Activated gamma-delta T cell treated with anti-CD3 and anti-CD28 coated beads, Interleukin-2, amount 50 U/mL, for 16 hours (primary cell): ENCODE data around the gene MIA3.
"Not testable (repeated sequence)": the region's sequence is repeated elsewhere in the genome, so short reads cannot be mapped to it uniquely, and the experiment has no call there.

Experiments used
- DNase-seq: peaks from one replicate; pipeline ENCODE4 v3.0.0-alpha.2; 2020; ENCODE audit warnings: low read depth

MIA3 gene

DNA sequence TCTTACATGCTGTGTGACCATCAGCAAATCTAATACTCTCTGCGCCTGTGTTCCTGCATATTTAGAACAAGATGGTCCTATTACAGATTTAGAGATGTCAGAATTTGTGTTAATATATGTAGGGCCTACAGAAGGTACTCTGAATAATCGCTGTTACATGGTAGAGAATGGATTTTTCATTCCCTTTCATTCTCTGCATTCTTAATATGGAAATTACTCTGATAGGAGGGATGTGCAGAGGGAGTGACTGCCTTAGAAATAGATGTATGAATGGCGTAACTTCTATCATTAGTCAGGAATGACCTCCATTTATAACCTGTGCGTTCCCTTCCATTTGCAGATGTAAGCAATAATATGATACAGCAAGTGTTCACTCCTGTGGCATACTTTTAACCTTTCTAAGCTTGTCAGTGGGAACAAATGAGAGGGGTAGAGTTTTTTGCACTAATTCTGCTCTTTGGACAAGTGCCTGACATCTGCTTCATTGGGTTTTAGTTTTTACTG, 45.6 kb downstream of the MIA3 start:
- DNase-seq = no peak

DNA sequence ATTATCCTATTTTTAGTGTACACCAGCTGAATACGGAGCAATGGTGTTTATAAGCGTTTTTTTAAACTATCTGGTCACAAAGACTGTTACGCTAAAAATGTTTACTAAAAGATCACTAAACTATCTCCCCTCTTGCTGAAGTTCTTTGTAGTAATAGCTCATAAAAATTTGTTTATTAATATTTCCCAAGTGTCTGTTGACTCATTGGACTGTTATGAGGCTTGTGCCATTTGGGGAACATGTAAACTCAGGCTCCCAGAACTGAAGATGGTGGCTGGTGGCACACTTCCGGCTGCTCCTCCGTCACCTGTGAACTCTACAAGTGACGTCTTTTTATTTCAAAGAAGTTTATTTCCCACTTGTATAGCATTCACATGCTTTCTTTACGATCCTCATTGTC, 48.1 kb downstream of the MIA3 start:
- no peak for DNase-seq

DNA sequence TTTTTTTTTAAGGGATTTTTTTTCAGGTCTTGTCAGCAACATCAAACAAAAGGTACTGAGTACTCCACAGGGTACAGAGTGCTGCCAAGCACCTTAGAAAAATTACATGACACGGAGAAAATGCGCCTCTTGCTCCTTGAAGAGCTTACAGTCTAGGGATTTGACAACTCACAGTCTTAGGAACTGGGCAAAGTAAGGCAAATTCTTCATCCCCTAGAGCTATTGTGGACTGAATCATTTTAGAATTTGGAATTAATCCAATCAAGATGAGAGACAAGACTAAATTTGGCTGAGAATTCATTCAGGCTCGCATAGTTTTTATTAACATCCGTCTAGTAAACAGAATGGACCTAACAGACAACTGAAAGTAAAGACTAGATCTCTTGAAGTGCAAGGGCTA, 50.3 kb downstream of the MIA3 start:
- DNase-seq = not testable (repeated sequence)

DNA sequence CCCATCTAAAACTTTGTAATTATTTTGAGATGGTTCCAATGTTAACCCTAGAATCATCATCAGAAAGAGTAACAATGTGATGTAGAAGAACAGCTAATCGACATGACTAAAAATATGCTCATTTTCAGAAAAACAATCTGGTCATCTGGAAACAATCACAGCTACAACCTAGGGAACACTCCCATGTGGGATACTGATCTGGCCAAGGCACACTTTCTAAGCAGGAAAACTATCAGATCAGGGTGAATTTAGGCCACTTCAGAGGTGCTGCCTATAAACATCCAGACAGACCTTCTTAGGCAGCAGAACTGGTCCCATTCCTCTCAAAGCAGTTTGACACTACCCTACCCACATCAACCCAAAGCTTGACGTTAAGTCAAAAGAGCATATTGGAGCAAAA, 51.2 kb downstream of the MIA3 start:
- DNase-seq = not testable (repeated sequence)

DNA sequence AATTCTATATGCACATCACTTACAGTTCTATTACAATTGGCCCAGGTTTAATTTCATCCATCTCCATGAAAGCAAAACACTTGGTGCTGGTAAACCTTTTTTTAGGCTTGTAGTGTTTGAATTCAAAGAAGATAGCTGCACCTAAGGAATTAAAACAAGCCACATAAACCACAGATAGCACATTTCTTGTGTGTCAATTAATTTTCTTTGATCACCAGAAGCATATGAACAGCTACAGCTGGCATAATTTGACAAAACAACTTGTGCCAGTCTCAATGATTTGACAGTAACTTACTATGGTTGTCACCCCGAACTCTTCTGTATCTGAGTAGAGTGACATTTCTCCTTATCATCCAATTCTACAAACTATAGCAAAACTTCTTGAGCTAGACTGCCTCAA, 52.2 kb downstream of the MIA3 start:
- no peak for DNase-seq

DNA sequence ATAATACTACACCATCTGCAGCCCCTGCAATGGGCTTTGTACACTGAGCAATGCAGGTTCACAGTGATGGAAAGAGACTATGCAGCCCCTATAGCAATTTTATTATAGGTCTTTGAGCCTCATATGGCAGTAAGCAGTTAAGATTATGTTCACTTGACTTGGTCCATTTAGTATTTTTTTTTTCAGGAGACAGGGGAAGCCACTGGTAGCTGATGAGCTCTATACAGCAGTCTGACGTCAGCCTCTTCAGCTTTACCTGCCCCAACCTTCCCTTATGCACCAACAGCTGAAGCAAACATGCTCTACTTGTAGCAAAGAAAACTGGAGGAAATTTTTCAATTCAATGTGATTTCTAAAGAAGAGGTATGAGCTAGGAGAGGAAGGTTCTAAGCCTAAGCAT, 62.2 kb downstream of the MIA3 start:
- no peak for DNase-seq

DNA sequence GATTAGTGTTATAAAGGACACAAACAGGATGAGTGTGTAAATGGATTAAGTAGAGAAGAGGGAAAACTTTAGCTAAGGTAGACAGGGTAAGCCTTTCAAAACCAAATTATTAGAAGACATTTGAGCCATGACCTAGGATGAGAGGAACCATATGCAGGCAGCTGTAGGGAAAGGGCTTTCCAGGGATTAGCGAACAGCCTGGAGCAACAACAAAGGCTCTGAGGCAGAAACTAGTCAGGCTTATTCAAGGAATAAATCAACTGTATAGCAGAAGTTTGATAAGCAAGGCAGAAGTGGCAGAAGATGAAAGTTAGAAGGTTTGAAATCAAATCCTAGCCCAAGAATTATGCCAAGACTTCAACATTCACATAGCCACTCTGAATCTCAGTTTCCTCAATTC, 73.1 kb downstream of the MIA3 start:
- no peak for DNase-seq

DNA sequence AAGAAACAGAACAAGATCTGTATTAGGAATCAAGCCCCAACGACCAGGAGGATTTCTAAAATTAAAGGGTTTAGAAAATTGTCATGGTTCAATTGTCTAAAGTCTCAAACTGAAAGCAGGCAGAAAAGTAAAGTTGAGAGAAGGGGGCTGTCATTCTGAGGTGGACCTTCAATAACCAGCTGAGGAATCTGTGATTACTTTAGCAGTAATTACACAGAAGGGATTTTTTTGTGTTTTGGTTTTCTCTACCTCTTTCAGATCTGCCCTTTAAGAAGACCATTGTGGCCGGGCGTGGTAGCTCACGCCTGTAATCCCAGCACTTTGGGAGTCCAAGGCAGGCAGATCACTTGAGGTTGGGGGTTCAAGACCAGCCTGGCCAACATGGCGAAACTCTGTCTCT, 77.0 kb downstream of the MIA3 start:
- no peak for DNase-seq

DNA sequence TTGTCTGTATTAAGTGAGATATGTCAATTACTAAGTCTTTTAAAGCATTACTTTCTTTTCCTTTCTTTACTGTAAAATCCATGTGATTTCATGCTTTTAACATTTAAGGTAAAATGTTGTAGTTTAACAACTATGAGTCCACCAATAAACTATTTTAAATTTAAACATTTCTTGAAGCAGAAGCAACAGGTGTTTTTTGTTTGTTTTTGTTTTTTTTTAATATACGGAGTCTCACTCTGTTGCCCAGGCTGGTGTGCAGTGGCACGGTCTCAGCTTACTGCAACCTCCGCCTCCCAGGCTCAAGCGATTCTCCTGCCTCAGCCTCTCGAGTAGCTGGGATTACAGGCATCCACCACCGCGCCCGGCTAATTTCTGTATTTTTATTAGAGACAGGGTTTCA, 78.8 kb downstream of the MIA3 start:
- DNase-seq = no peak

DNA sequence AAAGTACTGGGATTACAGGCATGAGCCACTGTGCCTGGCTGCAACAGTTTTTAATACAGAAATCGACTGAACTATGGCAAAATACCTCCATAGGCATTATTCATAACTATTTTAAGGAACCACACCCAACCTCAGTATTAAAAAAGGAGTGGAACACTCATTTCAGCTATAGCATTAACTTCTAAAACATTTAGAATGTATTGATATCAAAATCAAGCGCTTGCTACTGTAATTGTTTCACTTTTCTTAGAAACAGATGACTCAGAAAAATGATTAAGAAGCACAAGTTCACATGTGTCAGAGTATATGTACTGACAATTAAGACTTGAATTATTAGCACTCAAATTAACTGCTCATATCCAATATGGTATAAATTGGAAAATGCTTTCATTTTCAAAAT, 79.3 kb downstream of the MIA3 start:
- no peak for DNase-seq

DNA sequence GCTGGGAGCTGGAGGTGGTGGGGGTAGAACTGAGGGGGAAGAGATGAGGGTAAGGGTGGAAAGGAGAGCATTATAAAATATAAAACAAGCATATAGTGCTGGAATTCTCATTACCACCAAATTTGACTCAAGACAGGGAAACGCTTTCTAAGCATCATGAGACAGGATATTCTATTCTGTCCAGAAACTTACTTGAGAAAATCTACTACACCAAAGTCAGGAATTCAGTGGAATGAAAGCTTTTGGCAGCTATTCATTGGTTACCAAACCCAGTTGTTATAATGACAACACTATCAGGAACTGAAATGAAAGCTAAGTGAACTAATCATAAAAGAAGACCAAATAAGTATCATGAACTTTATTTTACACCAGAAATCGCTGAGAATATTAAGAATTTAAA, 79.9 kb downstream of the MIA3 start:
- DNase-seq = no peak

DNA sequence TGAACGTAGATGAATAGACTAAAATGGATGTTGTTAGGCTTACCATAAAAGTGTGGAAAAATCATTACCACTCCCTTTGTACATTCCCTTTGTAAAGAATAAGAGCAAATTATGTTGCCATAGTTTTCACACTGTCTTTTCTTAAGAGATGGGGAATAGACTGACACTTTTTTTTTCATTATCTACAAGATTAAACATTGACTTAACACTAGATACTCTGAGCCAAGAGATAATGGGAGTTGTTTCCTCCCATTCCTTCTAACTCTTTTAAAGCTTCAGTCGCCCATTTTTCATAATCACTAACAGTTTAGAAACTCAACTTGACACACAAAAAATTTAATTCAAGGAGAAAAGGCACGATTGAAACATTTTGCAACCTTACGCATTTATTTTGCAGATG, 84.3 kb downstream of the MIA3 start:
- no peak for DNase-seq

DNA sequence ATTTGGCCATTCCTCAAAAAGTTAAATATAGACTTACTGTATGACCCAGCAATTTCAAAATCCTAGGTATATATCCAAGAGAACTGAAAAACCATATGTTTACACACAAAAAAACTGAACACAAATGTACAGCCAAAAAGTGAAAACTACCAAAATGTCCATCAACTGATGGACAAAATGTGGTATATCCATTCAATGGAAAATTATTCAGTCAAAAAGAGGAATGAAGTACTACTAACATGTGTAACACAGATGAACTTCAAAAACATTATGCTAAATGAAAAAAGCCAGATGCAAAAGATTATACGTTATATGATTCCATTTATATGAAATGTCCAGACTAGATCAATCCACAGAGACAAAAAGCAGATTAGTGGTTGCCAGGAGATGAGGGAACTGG, 86.4 kb downstream of the MIA3 start:
- no peak for DNase-seq

DNA sequence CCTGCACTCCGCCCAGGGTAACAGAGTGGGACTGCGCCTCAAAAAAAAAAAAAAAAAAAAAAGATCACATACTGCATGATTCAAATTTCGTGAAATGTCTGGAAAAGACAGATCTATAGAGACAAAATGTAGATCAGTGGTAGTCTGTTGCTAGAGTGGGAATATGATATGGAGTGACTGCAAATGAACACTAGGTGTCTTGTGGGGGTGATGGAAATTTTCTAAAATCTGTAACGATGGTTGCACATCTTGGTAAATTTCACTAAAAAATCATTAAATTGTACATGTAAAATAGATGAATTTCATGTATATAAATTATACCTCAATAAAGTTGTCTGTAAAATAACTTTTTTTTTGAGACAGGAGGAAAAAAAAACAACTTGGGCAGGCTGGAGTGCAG, 88.9 kb downstream of the MIA3 start:
- no peak for DNase-seq

DNA sequence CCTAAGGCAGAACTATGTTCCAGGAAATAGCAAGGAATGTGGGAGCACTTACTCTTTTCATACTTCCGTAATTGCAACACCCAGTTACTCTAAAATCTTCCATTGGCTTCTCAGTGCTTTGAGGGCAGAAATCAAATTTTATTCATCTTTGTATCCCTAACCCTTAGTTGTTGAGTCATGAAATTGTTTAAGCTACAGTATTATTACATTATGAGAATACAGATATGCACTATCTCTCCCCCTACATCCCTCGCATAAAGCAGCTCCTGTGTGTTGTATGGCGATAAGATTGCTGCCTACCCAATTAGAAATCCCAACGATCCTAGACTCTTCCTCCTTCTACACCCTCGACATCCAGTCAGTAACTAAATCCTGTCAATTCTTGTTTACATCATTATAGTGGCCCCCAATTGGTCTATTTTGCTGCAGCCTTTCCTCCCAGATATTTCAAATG, 91.8 kb downstream of the MIA3 start:
- DNase-seq = no peak

DNA sequence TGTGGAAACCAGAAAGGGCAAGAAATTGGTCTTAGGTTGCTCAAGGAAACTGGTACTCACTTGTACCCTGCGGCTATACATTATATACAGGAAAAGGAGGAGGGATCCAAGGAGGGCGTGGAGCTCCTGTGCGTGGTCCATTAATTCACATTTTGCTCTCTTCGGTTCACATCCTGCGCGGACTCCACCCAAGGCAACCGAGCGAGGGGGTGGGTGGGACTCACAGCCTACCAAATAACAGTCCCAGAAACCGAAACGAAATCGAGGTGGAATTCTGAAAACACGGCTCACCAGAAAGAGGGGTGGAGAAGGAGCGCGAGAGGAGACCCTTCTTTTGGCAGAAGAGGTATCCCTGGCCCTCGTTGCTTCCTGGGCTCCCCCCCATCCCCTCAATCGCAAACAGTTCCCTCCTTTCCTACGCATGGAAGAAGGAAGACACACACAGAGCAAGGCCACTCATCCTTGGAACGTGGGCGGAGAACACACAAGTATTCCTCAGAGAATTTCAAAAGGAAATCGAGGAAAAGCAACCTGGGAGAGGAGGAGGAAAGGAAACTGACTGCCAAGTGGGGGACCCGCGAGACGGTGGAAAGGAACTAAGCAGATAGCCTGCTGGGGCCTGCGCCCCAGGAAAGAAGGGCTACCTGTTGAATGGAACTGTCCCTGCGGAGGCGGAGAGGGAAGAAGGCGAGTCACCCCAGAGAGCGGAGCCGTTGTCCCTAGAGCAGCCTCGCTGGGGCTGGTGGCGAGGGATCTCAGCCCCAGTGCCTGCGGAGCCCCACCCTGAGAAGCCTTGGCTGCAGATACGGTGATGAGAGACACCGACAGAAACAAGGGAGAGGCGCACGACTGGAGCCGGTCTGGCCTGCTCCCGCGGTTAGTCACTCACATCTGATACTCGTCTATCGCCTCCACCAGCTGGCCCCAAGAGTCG, 93.7 kb downstream of the MIA3 start:
- DNase-seq = peak; percentile 28

DNA sequence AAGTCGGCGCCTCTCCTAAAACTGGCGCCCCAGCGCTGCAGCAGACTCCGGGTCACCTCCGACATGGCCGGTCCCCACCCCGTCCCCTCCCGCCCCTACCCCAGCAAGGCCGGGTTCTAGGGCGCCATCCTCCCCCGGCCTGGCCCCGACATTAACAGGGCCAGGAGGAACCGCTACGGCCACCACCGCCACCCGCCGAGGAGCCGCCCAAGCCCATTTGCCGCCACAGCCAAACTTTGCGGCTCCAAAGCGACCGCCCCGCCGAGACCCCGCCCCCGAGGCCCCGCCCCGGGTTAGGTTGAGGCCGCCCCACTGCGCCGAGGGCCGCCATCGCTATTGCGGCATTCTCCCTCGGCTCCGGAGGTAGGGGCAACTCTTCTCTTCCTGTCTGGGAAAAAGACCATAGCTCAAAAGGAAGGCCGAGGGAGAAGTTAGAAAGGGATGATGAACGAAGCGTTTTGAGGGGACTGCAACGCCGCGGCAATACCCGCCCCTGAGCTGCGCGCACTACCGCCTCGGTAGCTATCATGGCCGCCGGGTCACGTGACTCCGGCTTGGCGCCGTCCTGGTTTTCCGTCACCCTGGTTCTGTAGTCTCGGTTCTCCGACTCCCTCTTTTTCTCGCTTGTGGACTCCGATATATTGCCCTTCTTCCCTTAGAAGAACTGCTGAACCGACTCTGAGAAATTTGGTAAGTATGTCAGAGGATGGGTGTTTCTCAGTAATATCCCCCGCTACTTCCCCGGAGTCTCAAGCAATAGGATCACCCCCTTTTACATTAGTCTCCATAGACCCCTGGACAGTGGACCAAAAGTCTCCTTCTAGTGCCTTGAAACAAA, 94.6 kb downstream of the MIA3 start, which contains the start of the genes AIDA and BROX:
Gene AIDA, minus strand, starts transcription at position 239 of the 838 bp plus-strand sequence. Its CDS starts 174 bp downstream, at position 65.
Gene BROX, plus strand, starts transcription at position 312 of the 838 bp plus-strand sequence. CDS start 3,136 bp downstream, outside the sequence.
- DNase-seq = peak; percentile 94

DNA sequence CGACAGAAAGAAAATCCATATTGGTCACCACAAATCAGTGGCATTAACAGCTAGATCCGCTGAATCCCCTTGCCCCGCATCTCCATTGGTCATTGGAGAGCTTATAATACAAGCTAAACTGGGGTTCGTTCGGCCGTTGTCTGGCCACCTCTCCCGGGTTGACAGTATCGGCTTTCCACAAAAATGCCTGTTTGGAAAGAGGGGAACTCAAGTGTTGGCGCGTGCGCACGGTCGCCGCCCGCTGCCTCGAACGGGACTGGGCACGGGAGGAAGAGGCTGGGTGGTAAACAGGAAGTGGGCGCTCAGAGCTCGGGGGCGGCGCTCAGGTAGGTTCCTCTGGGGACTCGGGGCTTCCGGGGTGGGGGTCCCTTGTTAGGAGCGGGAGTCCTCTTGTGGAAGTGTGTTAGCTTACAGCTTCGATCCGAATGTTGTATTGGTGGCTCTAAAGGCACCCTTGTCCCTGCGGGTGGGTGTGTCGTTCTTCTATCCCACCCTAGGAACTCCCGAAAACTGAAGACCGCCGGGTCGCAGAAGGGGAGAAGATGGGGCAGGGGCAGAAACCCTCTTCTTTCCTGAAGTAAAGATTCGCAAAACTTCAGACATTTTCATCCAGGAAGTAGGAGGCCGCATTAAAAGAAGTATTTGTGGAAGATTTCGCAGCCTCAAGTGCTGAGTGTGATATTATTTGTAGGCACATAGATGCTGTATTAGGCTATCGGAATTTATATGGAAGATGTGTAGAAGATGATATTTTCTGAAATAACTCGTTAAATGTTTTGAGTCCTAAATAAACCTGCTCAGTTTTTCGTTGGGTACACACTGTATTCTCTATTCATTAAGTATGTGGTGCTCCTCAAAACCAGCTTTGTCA, 95.4 kb downstream of the MIA3 start:
- DNase-seq = peak; percentile 89

DNA sequence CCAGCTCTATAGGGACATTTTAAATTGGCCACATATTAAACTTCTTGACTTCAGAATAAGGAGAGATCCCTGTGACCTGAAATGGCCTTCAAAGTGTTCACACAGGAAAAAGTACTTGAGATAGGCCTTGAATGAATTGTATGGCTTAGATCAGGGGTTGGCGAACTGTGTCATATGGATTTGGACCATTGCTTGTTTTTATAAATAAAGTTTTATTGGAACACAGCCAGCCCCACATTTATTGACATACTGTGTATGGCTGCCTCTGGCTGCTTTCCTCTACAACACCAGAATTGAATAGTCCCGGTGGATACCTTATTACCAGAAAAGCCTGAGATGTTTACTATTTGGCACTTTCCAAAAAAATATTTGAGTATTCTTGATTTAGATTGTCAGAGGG, 98.5 kb downstream of the MIA3 start:
- DNase-seq = no peak
